NCI-H446 (cell line): ENCODE data around the gene LPIN2.
"Not testable (repeated sequence)": the region's sequence is repeated elsewhere in the genome, so short reads cannot be mapped to it uniquely, and the experiment has no call there.

ENCODE experiments used
- DNase-seq, 2 experiments: peaks; one replicate each; lab custom pipeline; 2025; lab: John Stamatoyannopoulos, UW

Gene LPIN2

GRCh38 chr18:3007491-3007890 is 5.5 kb downstream of the LPIN2 start:
- no peak for DNase-seq

GRCh38 chr18:3005462-3005861 is 7.5 kb downstream of the LPIN2 start:
- DNase-seq = no peak

- not testable (repeated sequence) for DNase-seq
Measured at GRCh38 chr18:3003766-3004165, 9.2 kb downstream of the LPIN2 start.

DNA sequence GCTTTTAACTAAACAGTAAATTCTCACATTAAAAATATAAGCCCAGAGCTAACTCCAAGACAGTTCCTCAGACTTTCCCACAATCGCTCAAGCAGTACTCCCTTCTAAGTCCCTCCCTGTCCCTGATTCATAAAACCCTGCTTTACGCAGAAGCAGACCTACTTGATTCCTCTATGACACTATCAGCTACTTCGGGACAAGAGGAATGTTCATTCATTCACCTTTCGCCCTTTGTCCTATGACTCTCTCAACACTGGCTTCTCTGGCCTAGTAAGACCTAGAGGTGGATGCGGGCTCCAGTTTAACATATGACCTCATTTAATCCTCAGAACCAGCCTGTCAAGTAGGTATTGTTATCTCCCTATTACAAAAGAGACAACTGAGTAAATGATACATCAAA is 10.2 kb downstream of the LPIN2 start:
- DNase-seq = no peak

DNA sequence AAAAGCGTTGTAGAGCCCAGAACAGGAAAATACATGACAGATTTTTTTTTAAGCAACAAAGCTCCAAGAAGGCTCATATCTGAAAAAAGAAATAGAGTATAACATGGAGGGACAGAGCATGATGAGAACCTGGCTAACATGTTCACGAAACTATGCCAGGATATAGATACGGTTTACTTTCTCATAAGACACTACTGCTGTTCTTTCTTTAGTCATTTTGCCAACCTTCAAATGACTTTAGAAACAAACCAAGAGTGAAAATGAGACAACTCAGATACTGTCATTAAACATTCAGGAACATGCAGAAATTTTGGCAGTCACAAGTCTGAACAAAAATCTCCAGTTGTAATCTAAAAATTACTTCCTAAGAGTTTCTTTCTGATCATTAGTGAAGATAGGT is 14.3 kb downstream of the LPIN2 start:
- DNase-seq = no peak

- DNase-seq = no peak
Measured at GRCh38 chr18:2997846-2998564, 14.9 kb downstream of the LPIN2 start.

- DNase-seq = no peak
Measured at GRCh38 chr18:2997429-2997828, 15.5 kb downstream of the LPIN2 start.

GRCh38 chr18:2994603-2995432 is 18.1 kb downstream of the LPIN2 start:
- no peak for DNase-seq

- no peak for DNase-seq
Measured at GRCh38 chr18:2994020-2994589, 18.8 kb downstream of the LPIN2 start.

GRCh38 chr18:2992995-2993877 is 19.7 kb downstream of the LPIN2 start:
- DNase-seq = no peak

DNA sequence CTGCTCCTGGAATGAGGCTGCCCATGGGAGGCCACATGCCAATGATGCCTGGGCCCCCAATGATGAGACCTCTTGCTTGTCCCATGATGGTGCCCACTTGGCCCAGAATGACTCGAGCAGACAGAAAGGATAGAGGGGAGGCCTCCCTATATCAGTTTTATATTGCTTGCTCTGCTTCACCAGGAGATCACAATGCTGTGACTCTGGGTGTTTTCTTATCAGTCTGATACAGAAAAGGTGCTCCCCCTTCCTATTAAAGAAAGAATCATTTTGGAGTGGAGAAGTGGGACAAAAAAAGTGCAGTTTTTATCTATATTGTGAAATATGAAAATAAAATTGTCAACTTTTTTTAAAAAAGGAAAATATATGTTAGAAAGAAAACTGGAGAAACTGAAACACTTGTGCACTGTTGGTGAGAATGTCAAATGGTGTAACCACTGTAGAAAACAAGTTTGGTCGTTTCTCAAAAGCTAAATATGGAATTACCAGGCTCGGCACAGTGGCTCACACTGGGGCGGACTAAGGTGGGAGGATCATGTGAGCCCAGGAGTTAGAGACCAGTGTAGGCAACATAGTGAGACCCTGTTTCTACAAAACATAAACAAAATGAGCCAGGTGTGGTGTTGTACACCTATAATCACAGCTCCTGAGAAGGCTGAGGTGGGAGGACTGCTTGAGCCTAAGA is 21.8 kb downstream of the LPIN2 start:
- DNase-seq = no peak

DNA sequence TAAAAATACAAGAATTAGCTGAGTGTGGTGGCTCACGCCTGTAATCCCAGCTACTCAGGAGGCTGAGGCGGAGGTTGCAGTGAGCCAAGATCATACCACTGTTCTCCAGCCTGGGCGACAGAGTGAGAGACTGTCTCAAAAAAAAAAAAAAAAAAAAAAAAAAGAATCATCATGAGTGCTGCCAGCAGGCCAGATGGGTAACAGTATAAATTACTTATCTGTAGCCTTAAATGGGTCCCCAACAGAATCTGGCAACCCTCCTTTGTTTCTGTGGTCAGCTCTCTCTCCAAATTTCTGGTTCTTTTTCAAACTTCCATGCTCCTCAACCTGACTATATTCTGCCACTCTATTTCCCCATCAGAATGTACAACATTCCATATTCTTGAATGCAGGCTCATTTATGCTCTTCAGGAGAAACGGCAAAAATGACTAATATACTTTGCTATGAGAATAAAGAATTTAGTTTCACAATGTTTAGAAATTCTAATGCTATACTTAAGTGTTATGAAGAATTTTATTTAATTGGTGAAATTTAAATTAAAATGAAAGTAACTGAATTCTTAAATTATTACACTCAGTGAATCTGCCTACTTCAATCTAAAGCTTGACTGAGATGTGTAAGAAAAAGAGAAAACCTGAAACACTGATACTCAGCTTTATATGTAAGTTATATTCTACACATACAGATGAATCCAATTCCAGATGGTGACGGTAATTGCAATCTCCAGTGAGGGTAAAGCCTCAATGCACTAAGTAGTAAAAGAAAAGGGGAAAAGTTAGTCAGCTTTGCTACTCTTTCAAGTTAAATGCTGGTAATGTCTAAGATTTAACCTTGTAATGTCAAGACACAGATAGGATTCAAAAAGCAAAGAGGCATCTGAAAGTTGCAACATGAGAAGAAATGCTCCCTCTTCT is 24.8 kb downstream of the LPIN2 start:
- DNase-seq = no peak

DNA sequence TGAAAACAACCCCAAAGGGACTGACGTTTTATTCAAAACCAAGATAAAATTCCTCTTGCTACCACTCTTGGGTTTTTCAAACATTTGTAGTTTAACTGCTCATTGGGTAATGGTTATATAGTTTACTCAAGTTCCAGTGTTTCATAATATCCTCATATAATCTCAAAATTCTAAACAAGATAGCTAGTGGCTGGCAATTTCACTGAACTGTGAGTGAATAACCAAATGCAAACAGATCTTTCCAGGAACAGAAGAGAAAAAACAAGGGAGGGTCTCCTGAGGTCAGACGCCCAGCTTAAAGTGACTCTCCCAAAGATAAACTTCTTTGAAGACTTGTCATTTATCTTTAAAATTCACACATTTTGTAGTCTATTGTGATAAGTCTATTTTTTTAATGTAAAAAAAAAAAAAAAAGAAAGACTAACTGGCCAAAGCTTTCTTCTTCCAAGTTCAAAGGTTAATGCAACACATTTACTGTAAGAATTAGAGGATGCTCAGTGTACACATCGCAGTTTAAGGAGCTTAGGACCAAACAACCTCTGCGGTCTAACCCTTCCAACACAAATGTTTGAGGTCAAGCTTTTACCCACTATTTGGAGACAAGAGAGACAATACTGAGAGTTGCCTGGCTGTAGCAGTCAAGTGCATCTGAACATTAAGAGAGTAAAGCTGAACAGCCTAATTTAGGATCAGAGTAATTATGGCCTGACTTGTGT is 26.6 kb downstream of the LPIN2 start:
- DNase-seq = no peak

DNA sequence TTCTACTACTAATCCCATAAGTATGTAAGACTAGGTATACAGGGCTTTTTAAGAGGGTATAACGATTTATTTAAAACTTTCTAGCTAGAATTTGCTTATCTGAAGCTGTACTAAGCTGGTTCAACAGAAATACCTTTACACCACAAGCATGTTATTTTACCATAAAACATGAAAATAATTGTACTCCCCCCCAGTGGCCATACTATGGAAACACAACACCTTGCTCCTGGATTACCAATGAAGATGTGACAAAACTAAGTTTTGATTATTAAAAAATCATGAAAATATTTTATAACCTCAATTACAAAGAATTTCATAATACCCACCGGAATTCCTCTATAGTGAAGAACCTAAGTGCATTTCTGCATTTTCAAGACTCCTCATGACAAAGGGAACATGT is 27.3 kb downstream of the LPIN2 start:
- DNase-seq = no peak

DNA sequence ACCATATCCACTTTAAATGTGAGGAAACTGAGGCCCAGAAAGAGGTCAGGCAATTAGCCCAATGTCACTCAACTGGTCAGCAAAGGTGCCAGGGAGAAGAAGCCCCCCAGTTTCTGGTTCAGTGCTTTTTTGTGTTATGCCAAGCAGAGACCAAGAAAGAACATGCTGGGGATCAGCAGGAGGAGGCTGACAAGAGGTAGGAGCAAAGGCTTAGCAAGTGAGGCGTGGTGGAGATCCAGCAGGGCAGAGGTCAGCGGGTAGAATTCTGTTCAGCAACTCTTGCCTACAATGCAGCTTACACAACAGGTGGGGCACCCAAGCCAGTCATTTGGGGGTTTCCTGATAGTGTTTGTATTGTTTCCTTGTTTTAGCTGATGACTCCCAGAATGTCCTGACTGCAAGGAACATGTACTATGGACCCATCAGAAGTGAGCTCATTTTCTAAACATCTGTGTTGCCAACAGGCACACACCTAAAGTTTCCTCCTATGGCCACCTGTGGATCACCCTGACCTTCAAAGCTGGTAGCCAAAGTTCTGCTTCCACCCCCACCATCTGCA is 28.2 kb downstream of the LPIN2 start:
- no peak for DNase-seq

DNA sequence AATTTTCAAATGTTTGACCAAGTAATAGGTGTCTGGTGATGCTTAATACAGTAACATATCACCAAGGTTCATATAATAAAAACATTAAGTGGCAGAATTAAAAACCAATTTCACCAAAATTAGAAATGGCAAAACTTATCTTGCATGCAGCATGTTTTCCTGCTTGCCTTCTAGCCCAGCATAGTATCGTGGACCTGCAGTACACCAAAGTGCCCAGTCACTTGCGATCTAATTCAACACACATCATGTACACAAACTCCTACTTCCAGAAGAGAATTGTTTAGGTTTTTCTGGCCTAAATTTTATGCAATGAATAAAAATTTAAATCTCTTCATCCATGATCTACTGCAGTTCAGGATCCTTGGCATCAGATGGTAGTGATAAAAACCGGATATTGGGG is 28.9 kb downstream of the LPIN2 start:
- DNase-seq = no peak

GRCh38 chr18:2983296-2983695 is 29.6 kb downstream of the LPIN2 start:
- DNase-seq = no peak

- DNase-seq = no peak
Measured at GRCh38 chr18:2982452-2983269, 30.3 kb downstream of the LPIN2 start.

GRCh38 chr18:2982022-2982421 is 30.9 kb downstream of the LPIN2 start:
- no peak for DNase-seq
